SK-N-SH treated with all-trans-retinoic acid at 6 μM for 48 hours (cell line): Measurements from ENCODE around the gene SEPTIN5.

ENCODE experiments used
- ATAC-seq: fragments of 200-7000 bp; cut with Tn5 transposase; 3 replicates; pipeline ENCODE4 v1.9.1; 2020; ENCODE audit warnings: mild to moderate bottlenecking, moderate library complexity
- BACH2 ChIP-seq: fragments of 250-450 bp; sonication (Bioruptor Pico); IDR thresholded peaks from 2 replicates; pipeline ENCODE4 v1.9.0; 2021; ENCODE audit warnings: mild to moderate bottlenecking, borderline replicate concordance
- CSDC2 ChIP-seq: fragments of 250-450 bp; sonication (Bioruptor Pico); IDR thresholded peaks from 2 replicates; pipeline ENCODE4 v1.5.0; 2020; ENCODE audit warnings: mild to moderate bottlenecking, moderate library complexity
- ESRRG ChIP-seq: fragments of 250-450 bp; sonication (Bioruptor Pico); IDR thresholded peaks from 2 replicates; pipeline ENCODE4 v1.6.1; 2021; ENCODE audit warnings: mild to moderate bottlenecking
- GLIS3 ChIP-seq: fragments of 250-450 bp; sonication (Bioruptor Pico); IDR thresholded peaks from 2 replicates; pipeline ENCODE4 v1.5.0; 2020; ENCODE audit warnings: mild to moderate bottlenecking, moderate library complexity
- OSR1 ChIP-seq: fragments of 250-450 bp; sonication (Bioruptor Pico); IDR thresholded peaks from 2 replicates; pipeline ENCODE4 v1.8.0; 2022; ENCODE audit warnings: moderate library complexity, mild to moderate bottlenecking, inconsistent platforms
- PATZ1 ChIP-seq: fragments of 250-450 bp; sonication (Bioruptor Pico); IDR thresholded peaks from 2 replicates; pipeline ENCODE4 v1.8.0; 2020; ENCODE audit warnings: mild to moderate bottlenecking, moderate library complexity, borderline replicate concordance
- PPARA ChIP-seq: fragments of 250-450 bp; sonication (Bioruptor Pico); IDR thresholded peaks from 2 replicates; pipeline ENCODE4 v1.5.0; 2020; ENCODE audit warnings: mild to moderate bottlenecking, borderline replicate concordance
- RARB ChIP-seq: fragments of 250-450 bp; sonication (Bioruptor Pico); IDR thresholded peaks from 2 replicates; pipeline ENCODE4 v1.8.0; 2021; ENCODE audit warnings: mild to moderate bottlenecking, moderate library complexity
- SNAI2 ChIP-seq: fragments of 250-450 bp; sonication (Bioruptor Pico); IDR thresholded peaks from 2 replicates; pipeline ENCODE4 v1.5.0; 2020; ENCODE audit warnings: mild to moderate bottlenecking, moderate library complexity
- TCF4 ChIP-seq: fragments of 250-450 bp; sonication (Bioruptor Pico); IDR thresholded peaks from 2 replicates; pipeline ENCODE4 v1.8.0; 2021; ENCODE audit warnings: mild to moderate bottlenecking, moderate library complexity, borderline replicate concordance
- TOX ChIP-seq: fragments of 250-450 bp; sonication (Bioruptor Pico); IDR thresholded peaks from 2 replicates; pipeline ENCODE4 v1.8.0; 2021; ENCODE audit warnings: mild to moderate bottlenecking, moderate library complexity, borderline replicate concordance
- ZC3H10 ChIP-seq: fragments of 250-450 bp; sonication (Bioruptor Pico); IDR thresholded peaks from 2 replicates; pipeline ENCODE4 v1.5.1; 2021; ENCODE audit warnings: mild to moderate bottlenecking, moderate library complexity
- ZFP3 ChIP-seq: fragments of 250-450 bp; sonication (Bioruptor Pico); IDR thresholded peaks from 2 replicates; pipeline ENCODE4 v1.5.0; 2020; ENCODE audit warnings: mild to moderate bottlenecking, moderate library complexity
- ZFP30 ChIP-seq: fragments of 450-650 bp; formaldehyde crosslinking; IDR thresholded peaks from 2 replicates; pipeline ENCODE4 v1.5.0; 2022; ENCODE audit warnings: mild to moderate bottlenecking, moderate library complexity
- ZNF565 ChIP-seq: fragments of 450-650 bp; formaldehyde crosslinking; conservative IDR thresholded peaks from 2 replicates; pipeline ENCODE4 v1.5.0; 2020; ENCODE audit warnings: low read depth, mild to moderate bottlenecking, moderate library complexity
- ZNF70 ChIP-seq: fragments of 450-650 bp; formaldehyde crosslinking; IDR thresholded peaks from 2 replicates; pipeline ENCODE4 v1.5.0; 2020; ENCODE audit warnings: mild to moderate bottlenecking, moderate library complexity
- ZNF8 ChIP-seq: fragments of 450-650 bp; formaldehyde crosslinking; IDR thresholded peaks from 2 replicates; pipeline ENCODE4 v1.5.0; 2020; ENCODE audit warnings: mild to moderate bottlenecking, moderate library complexity
- TF ChIP-seq, protein P1 (sequence below): fragments of 250-450 bp; sonication (Bioruptor Pico); IDR thresholded peaks from 2 replicates; pipeline ENCODE4 v1.5.1; 2021; ENCODE audit warnings: mild to moderate bottlenecking, moderate library complexity
- TF ChIP-seq, protein P2 (sequence below): fragments of 250-450 bp; sonication (Bioruptor Pico); IDR thresholded peaks from 2 replicates; pipeline ENCODE4 v1.8.0; 2021; ENCODE audit warnings: low read depth, mild to moderate bottlenecking, moderate library complexity, borderline replicate concordance
- TF ChIP-seq, protein P3 (sequence below): fragments of 250-450 bp; sonication (Bioruptor Pico); IDR thresholded peaks from 2 replicates; pipeline ENCODE4 v1.5.0; 2020; ENCODE audit warnings: mild to moderate bottlenecking, moderate library complexity
- TF ChIP-seq, protein P4 (sequence below): fragments of 250-450 bp; sonication (Bioruptor Pico); IDR thresholded peaks from 2 replicates; pipeline ENCODE4 v1.5.1; 2020; ENCODE audit warnings: low read depth, mild to moderate bottlenecking, moderate library complexity

SEPTIN5 gene

GRCh38 chr22:19739448-19739895, 25.2 kb downstream of the SEPTIN5 start:
- TF ChIP-seq SNAI2: no peak
- TF ChIP-seq, protein P1, sequence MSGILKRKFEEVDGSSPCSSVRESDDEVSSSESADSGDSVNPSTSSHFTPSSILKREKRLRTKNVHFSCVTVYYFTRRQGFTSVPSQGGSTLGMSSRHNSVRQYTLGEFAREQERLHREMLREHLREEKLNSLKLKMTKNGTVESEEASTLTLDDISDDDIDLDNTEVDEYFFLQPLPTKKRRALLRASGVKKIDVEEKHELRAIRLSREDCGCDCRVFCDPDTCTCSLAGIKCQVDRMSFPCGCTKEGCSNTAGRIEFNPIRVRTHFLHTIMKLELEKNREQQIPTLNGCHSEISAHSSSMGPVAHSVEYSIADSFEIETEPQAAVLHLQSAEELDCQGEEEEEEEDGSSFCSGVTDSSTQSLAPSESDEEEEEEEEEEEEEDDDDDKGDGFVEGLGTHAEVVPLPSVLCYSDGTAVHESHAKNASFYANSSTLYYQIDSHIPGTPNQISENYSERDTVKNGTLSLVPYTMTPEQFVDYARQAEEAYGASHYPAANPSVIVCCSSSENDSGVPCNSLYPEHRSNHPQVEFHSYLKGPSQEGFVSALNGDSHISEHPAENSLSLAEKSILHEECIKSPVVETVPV: no peak
- no peak for TF ChIP-seq ZFP3 (CRISPR knock-in tag)
- TF ChIP-seq TOX (CRISPR knock-in tag): no peak
- TF ChIP-seq GLIS3 (CRISPR knock-in tag): no peak
- TF ChIP-seq, protein P2, sequence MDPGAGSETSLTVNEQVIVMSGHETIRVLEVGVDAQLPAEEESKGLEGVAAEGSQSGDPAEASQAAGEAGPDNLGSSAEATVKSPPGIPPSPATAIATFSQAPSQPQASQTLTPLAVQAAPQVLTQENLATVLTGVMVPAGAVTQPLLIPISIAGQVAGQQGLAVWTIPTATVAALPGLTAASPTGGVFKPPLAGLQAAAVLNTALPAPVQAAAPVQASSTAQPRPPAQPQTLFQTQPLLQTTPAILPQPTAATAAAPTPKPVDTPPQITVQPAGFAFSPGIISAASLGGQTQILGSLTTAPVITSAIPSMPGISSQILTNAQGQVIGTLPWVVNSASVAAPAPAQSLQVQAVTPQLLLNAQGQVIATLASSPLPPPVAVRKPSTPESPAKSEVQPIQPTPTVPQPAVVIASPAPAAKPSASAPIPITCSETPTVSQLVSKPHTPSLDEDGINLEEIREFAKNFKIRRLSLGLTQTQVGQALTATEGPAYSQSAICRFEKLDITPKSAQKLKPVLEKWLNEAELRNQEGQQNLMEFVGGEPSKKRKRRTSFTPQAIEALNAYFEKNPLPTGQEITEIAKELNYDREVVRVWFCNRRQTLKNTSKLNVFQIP: no peak
- no peak for TF ChIP-seq ZFP30
- no peak for TF ChIP-seq ESRRG
- TF ChIP-seq RARB (CRISPR knock-in tag): no peak
- TF ChIP-seq CSDC2: no peak
- TF ChIP-seq PATZ1: no peak
- TF ChIP-seq ZNF70: no peak
- no peak for ATAC-seq

GRCh38 chr22:19739911-19740449, 25.7 kb downstream of the SEPTIN5 start:
- ATAC-seq: no peak
- TF ChIP-seq TOX (CRISPR knock-in tag) (no peak), ZFP3 (CRISPR knock-in tag) (peak; percentile 87)

DNA sequence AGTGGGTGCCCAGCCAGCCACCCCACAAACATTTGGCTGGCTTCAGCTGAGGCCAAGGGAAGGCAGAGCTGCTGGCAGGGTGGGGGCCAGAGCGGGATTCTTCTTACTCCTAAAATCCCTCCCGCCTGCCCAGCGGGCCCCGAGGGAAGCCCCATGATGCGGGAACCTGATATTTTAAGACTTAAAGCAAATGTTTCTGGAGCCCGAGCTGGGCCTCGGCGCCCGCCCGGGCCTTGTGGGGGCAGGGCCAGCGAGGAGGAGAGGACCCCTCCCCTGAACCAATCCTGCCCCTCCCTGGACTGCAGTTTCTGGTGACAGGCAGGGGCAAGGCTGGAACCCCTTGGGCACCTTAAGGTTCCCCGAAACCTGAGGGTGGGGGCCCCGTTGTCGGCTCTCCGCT, 26.3 kb downstream of the SEPTIN5 start:
- no peak for ATAC-seq
- no peak for TF ChIP-seq PPARA (CRISPR knock-in tag)
- TF ChIP-seq ZNF565 (CRISPR knock-in tag): no peak
- no peak for TF ChIP-seq TOX (CRISPR knock-in tag)
- no peak for TF ChIP-seq BACH2 (CRISPR knock-in tag)
- TF ChIP-seq GLIS3 (CRISPR knock-in tag): no peak
- no peak for TF ChIP-seq ZFP3 (CRISPR knock-in tag)
- no peak for TF ChIP-seq ZC3H10 (CRISPR knock-in tag)
- TF ChIP-seq RARB (CRISPR knock-in tag): no peak
- TF ChIP-seq, protein P2: no peak
- no peak for TF ChIP-seq ESRRG
- TF ChIP-seq ZNF8: no peak
- TF ChIP-seq, protein P1: no peak
- TF ChIP-seq TCF4: no peak
- no peak for TF ChIP-seq OSR1
- TF ChIP-seq ZFP30: no peak
- TF ChIP-seq, protein P3, sequence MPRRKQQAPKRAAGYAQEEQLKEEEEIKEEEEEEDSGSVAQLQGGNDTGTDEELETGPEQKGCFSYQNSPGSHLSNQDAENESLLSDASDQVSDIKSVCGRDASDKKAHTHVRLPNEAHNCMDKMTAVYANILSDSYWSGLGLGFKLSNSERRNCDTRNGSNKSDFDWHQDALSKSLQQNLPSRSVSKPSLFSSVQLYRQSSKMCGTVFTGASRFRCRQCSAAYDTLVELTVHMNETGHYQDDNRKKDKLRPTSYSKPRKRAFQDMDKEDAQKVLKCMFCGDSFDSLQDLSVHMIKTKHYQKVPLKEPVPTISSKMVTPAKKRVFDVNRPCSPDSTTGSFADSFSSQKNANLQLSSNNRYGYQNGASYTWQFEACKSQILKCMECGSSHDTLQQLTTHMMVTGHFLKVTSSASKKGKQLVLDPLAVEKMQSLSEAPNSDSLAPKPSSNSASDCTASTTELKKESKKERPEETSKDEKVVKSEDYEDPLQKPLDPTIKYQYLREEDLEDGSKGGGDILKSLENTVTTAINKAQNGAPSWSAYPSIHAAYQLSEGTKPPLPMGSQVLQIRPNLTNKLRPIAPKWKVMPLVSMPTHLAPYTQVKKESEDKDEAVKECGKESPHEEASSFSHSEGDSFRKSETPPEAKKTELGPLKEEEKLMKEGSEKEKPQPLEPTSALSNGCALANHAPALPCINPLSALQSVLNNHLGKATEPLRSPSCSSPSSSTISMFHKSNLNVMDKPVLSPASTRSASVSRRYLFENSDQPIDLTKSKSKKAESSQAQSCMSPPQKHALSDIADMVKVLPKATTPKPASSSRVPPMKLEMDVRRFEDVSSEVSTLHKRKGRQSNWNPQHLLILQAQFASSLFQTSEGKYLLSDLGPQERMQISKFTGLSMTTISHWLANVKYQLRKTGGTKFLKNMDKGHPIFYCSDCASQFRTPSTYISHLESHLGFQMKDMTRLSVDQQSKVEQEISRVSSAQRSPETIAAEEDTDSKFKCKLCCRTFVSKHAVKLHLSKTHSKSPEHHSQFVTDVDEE (CRISPR knock-in tag): no peak
- no peak for TF ChIP-seq SNAI2
- no peak for TF ChIP-seq ZNF70
- no peak for TF ChIP-seq CSDC2
- TF ChIP-seq, protein P4, sequence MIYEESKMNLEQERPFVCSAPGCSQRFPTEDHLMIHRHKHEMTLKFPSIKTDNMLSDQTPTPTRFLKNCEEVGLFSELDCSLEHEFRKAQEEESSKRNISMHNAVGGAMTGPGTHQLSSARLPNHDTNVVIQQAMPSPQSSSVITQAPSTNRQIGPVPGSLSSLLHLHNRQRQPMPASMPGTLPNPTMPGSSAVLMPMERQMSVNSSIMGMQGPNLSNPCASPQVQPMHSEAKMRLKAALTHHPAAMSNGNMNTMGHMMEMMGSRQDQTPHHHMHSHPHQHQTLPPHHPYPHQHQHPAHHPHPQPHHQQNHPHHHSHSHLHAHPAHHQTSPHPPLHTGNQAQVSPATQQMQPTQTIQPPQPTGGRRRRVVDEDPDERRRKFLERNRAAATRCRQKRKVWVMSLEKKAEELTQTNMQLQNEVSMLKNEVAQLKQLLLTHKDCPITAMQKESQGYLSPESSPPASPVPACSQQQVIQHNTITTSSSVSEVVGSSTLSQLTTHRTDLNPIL (CRISPR knock-in tag): no peak
